ENCODE results near the gene PLCB1.

GRCh38 chr20:8130840-8131526, 1.1 kb upstream of the PLCB1 start:
- TF ChIP-seq CTCF (conservative IDR thresholded peaks at IDR 0.05 in 1 of 2, IDR thresholded peaks at IDR 0.05 in 1 of 2; ENCODE audit: extremely low read depth in 1 of 2, insufficient read depth in 1 of 2, low read depth in 1 of 2, low read length in 2 of 2) (no peak), EZH2 (IDR thresholded peaks at IDR 0.05; ENCODE audit: borderline replicate concordance, low read length) (no peak)
